IMR-90 (cell line): ENCODE data around the gene DCDC2B. TPM values are rescaled to one million over a fixed set of nuclear protein-coding genes. Genes with fewer than 3 reads are reported as not detected.

ENCODE experiments used
- ATAC-seq: fragments of 200-7000 bp; cut with Tn5 transposase; 2 replicates; pipeline ENCODE4 v1.9.1; 2020; ENCODE audit warnings: low read depth, mild to moderate bottlenecking, moderate library complexity
- BruUV-seq: library from RNA; stranded (reverse); fragments of 400-500 nt; replicated peaks from 2 replicates; lab custom pipeline; 2021; lab: Mats Ljungman, UMichigan
- CTCF ChIA-PET: fragments of 300-600 bp; formaldehyde crosslinking; extraction: SDS; loops from one replicate; lab custom pipeline; 2021; ENCODE audit warnings: antibody characterized with exemption; lab: Yijun Ruan, JAX
- POLR2A ChIA-PET: fragments of 300-600 bp; sonication (Branson Sonifier 250); formaldehyde crosslinking; loops from one replicate; lab custom pipeline; 2022; ENCODE audit warnings: antibody characterized with exemption; ENCODE audit not compliant: unreplicated experiment; lab: Charles Lee
- DNase-seq: peaks from one replicate; pipeline ENCODE4 v3.0.0; 2013
- H2AFZ ChIP-seq: replicated peaks from 2 replicates; pipeline ENCODE3; 2013; ENCODE audit warnings: low read length, mild to moderate bottlenecking; ENCODE audit not compliant: poor library complexity
- H2AK5ac ChIP-seq: 2 replicates; pipeline ENCODE4 v1.6.1; 2013; ENCODE audit warnings: low read depth, low read length, inconsistent platforms
- H2AK9ac ChIP-seq: replicated peaks from 2 replicates; pipeline ENCODE3; 2013; ENCODE audit warnings: mild to moderate bottlenecking, low read depth, low read length, moderate library complexity; ENCODE audit not compliant: poor library complexity
- H2BK120ac ChIP-seq: 2 replicates; pipeline ENCODE4 v1.6.1; 2013; ENCODE audit warnings: low read depth, low read length, inconsistent platforms
- H2BK15ac ChIP-seq: 3 replicates; pipeline ENCODE4 v1.6.1; 2013; ENCODE audit warnings: low read depth, low read length, inconsistent platforms
- H2BK20ac ChIP-seq: 2 replicates; pipeline ENCODE4 v1.6.1; 2013; ENCODE audit warnings: low read depth, mild to moderate bottlenecking, inconsistent platforms, low read length, moderate library complexity
- H2BK5ac ChIP-seq: 2 replicates; pipeline ENCODE4 v1.6.1; 2013; ENCODE audit warnings: mild to moderate bottlenecking, low read depth, low read length, inconsistent platforms; ENCODE audit not compliant: poor library complexity, severe bottlenecking
- H3K14ac ChIP-seq: replicated peaks from 2 replicates; pipeline ENCODE4 v1.6.1; 2013; ENCODE audit warnings: low read depth, low read length, inconsistent platforms
- H3K18ac ChIP-seq: 2 replicates; pipeline ENCODE4 v1.6.1; 2013; ENCODE audit warnings: low read depth, low read length, control low read depth
- H3K23ac ChIP-seq: 2 replicates; pipeline ENCODE4 v1.6.1; 2013; ENCODE audit warnings: low read depth, low read length, inconsistent platforms
- H3K27ac ChIP-seq: 2 replicates; pipeline ENCODE4 v1.5.1; 2013; ENCODE audit warnings: mild to moderate bottlenecking, control low read depth, low read length; ENCODE audit not compliant: insufficient read depth
- H3K27me3 ChIP-seq: 2 replicates; pipeline ENCODE4 v1.6.1; 2013; ENCODE audit warnings: low read length; ENCODE audit not compliant: control insufficient read depth, insufficient read depth
- H3K36me3 ChIP-seq: 2 replicates; pipeline ENCODE4 v1.6.1; 2013; ENCODE audit warnings: low read length, mixed read lengths; ENCODE audit not compliant: control insufficient read depth, insufficient read depth
- H3K4ac ChIP-seq: 2 replicates; pipeline ENCODE4 v1.6.1; 2013; ENCODE audit warnings: low read depth, low read length, inconsistent platforms
- H3K4me1 ChIP-seq: 2 replicates; pipeline ENCODE4 v1.6.1; 2013; ENCODE audit warnings: low read length, mixed read lengths; ENCODE audit not compliant: control insufficient read depth, insufficient read depth
- H3K4me2 ChIP-seq: 2 replicates; pipeline ENCODE4 v1.6.1; 2013; ENCODE audit warnings: low read depth, mild to moderate bottlenecking, control low read depth, low read length, moderate library complexity
- H3K4me3 ChIP-seq: 2 replicates; pipeline ENCODE4 v1.5.1; 2013; ENCODE audit warnings: low read depth, mild to moderate bottlenecking, control low read depth, low read length, moderate library complexity; ENCODE audit not compliant: insufficient read depth
- H3K56ac ChIP-seq: 2 replicates; pipeline ENCODE4 v1.6.1; 2013; ENCODE audit warnings: low read length, inconsistent platforms; ENCODE audit not compliant: insufficient read depth; ENCODE audit errors: extremely low read depth
- H3K79me1 ChIP-seq, 2 experiments: 2 replicates each; pipeline ENCODE4 v1.6.1; 2013; ENCODE audit warnings: low read length in 2 of 2, inconsistent platforms in 1 of 2, low read depth in 1 of 2
- H3K9ac ChIP-seq: 2 replicates; pipeline ENCODE4 v1.6.1; 2013; ENCODE audit warnings: low read depth, low read length, control low read depth
- H3K9me1 ChIP-seq: 2 replicates; pipeline ENCODE4 v1.6.1; 2013; ENCODE audit warnings: low read length, inconsistent platforms; ENCODE audit not compliant: insufficient read depth
- H3K9me3 ChIP-seq: 2 replicates; pipeline ENCODE4 v1.6.1; 2013; ENCODE audit warnings: low read length; ENCODE audit not compliant: control insufficient read depth, insufficient read depth
- H4K20me1 ChIP-seq: 2 replicates; pipeline ENCODE4 v1.6.1; 2013; ENCODE audit warnings: low read length, inconsistent platforms; ENCODE audit not compliant: insufficient read depth
- H4K5ac ChIP-seq: 2 replicates; pipeline ENCODE4 v1.6.1; 2013; ENCODE audit warnings: mild to moderate bottlenecking, low read depth, low read length, control low read depth
- H4K8ac ChIP-seq, 2 experiments: 2 replicates each; pipeline ENCODE4 v1.6.1; 2013; ENCODE audit warnings: low read depth in 2 of 2, low read length in 2 of 2, control low read depth in 1 of 2, inconsistent platforms in 1 of 2
- H4K91ac ChIP-seq: 2 replicates; pipeline ENCODE4 v1.6.1; 2013; ENCODE audit warnings: low read depth, low read length, inconsistent platforms; ENCODE audit not compliant: insufficient read depth
- MAFK ChIP-seq: IDR thresholded peaks from 2 replicates; pipeline ENCODE4 v1.6.1; 2012; ENCODE audit warnings: low read depth, low read length, improper control_type of control experiment
- MXI1 ChIP-seq: IDR thresholded peaks from 2 replicates; pipeline ENCODE4 v1.6.1; 2012; ENCODE audit warnings: low read depth, mild to moderate bottlenecking, low read length, moderate library complexity, borderline replicate concordance
- POLR2A ChIP-seq: IDR thresholded peaks from 2 replicates; pipeline ENCODE4 v1.6.1; 2012; ENCODE audit warnings: mild to moderate bottlenecking, low read depth, low read length
- RAD21 ChIP-seq: IDR thresholded peaks from 2 replicates; pipeline ENCODE4 v1.6.1; 2012; ENCODE audit warnings: low read length, improper control_type of control experiment
- RFX5 ChIP-seq: IDR thresholded peaks from 2 replicates; pipeline ENCODE4 v1.8.0; 2012; ENCODE audit warnings: low read depth, mild to moderate bottlenecking, low read length, moderate library complexity
- WGBS, 2 experiments: methylation state at CpG; one replicate each; pipeline versions ENCODE4 v1.1.5 to v1.1.7; 2013; ENCODE audit warnings: missing lambda C conversion rate in 2 of 2; ENCODE audit not compliant: insufficient read length in 1 of 2; ENCODE audit errors: extremely low coverage in 2 of 2; 5-methylcytosine and 5-hydroxymethylcytosine counted together
- dilution Hi-C: fragments of 300-500 bp; cut with HindIII; formaldehyde crosslinking; loops from one replicate; pipeline ENCODE4 v1.14.3; 2018; ENCODE audit warnings: low sequenced_read_pairs; ENCODE audit not compliant: unreplicated experiment
- in situ Hi-C: fragments of 300-500 bp; cut with MboI; formaldehyde crosslinking; loops from 3 replicates; pipeline ENCODE4 v1.14.3; 2019; ENCODE audit warnings: low sequenced_read_pairs, inconsistent platforms, mixed read lengths
- intact Hi-C: fragments of 100-400 bp; cut with micrococcal nuclease; formaldehyde crosslinking; loops from 2 replicates; pipeline ENCODE4 v1.10.0; 2022
- polyA plus RNA-seq, 3 experiments: library from polyadenylated mRNA; depleted of rRNA; stranded (reverse); fragments of >200 nt; gene quantifications; 2 replicates each; pipeline ENCODE4 v1.2.3, GENCODE V29; 2012; ENCODE audit warnings: low replicate concordance in 1 of 3
- total RNA-seq: library from RNA; depleted of rRNA; stranded (reverse); fragments of >200 nt; gene quantifications from 2 replicates; pipeline ENCODE4 v1.2.3, GENCODE V29; 2012

The DCDC2B gene
- total and polyA plus RNA-seq, 2 of the 4 experiments (the other 2 are of a cell fraction) = not detected

GRCh38 chr1:32192220-32192948 is 16.5 kb upstream of the DCDC2B start (continued):
- TF ChIP-seq MAFK = no peak

DNA sequence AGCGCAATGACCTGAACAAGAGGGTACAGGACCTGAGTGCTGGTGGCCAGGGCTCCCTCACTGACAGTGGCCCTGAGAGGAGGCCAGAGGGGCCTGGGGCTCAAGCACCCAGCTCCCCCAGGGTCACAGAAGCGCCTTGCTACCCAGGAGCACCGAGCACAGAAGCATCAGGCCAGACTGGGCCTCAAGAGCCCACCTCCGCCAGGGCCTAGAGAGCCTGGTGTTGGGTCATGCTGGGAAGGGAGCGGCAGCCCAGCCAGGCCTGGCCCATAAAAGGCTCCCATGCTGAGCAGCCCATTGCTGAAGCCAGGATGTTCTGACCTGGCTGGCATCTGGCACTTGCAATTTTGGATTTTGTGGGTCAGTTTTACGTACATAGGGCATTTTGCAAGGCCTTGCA is 13.9 kb upstream of the DCDC2B start:
- ChIA-PET CTCF (no interaction called here), POLR2A (no interaction called here)
- Histone ChIP-seq H4K20me1 (peaks cover 23% of the 10 kb centered on the region), H4K91ac (no peak overlapping the region), H3K4me1 (peaks cover 26% of the 10 kb centered on the region), H2AK9ac (no peak overlapping the region), H2BK20ac (no peak overlapping the region), H4K8ac (no peak overlapping the region), H3K27me3 (no peaks in the 10 kb centered on the region), H3K9me1 (peaks cover 13% of the 10 kb centered on the region; the same call in 1 of the 2 replicates), H2BK120ac (no peak overlapping the region), H2AFZ (no peak overlapping the region), H3K9ac (no peak overlapping the region), H4K5ac (no peak overlapping the region), H2AK5ac (no peak overlapping the region), H2BK5ac (no peak overlapping the region), H3K4ac (no peak overlapping the region), H3K9me3 (no peaks in the 10 kb centered on the region), H3K4me3 (no peak overlapping the region), H3K14ac (no peak overlapping the region), H3K23ac (no peak overlapping the region), H3K4me2 (no peak overlapping the region), H3K18ac (no peak overlapping the region), H3K36me3 (peaks cover 80% of the 10 kb centered on the region), H3K56ac (no peak overlapping the region), H3K27ac (no peak overlapping the region), H3K79me1 (peaks cover 22 to 69% of the 10 kb centered on the region in 2 experiments), H2BK15ac (no peak overlapping the region)
- intact Hi-C loops = no loop called here
- dilution Hi-C loops = no loop called here
- DNase-seq (no peak), ATAC-seq (no peak)
- WGBS, 2 experiments = 100% methylated on average over 5 of the region's 6 CpGs; no CpG with 5 or more reads in 1 of the 2 experiments
- in situ Hi-C loops = no loop called here
- no TSS peak for BruUV-seq
- TF ChIP-seq RFX5 (no peak), POLR2A (0 out of 2 replicates have a peak, but pooled peaks have one; percentile 5), MXI1 (no peak), RAD21 (no peak)
